Suprapubic skin (tissue), 3 donors: ENCODE data around the gene SPTBN5.

Source experiments
- POLR2A ChIP-seq, 2 donors: fragments of 450-650 bp; IDR thresholded peaks; one replicate each; pipeline ENCODE4 v1.6.1; 2017; ENCODE audit warnings: antibody characterized with exemption in 2 of 2, mild to moderate bottlenecking in 2 of 2, moderate library complexity in 2 of 2
- TF ChIP-seq, protein P1 (sequence below), 2 donors: fragments of 200-600 bp in 1 of 2; fragments of 450-650 bp in 1 of 2; sonication (generic) in 1 of 2; IDR thresholded peaks; one replicate each; pipeline ENCODE4 v1.5.1; 2016 to 2019; ENCODE audit warnings: antibody characterized with exemption in 2 of 2, mild to moderate bottlenecking in 1 of 2, moderate library complexity in 1 of 2

GRCh38 chr15:41817327-41817726, 76.5 kb downstream of the SPTBN5 start:
- TF ChIP-seq, protein P1, sequence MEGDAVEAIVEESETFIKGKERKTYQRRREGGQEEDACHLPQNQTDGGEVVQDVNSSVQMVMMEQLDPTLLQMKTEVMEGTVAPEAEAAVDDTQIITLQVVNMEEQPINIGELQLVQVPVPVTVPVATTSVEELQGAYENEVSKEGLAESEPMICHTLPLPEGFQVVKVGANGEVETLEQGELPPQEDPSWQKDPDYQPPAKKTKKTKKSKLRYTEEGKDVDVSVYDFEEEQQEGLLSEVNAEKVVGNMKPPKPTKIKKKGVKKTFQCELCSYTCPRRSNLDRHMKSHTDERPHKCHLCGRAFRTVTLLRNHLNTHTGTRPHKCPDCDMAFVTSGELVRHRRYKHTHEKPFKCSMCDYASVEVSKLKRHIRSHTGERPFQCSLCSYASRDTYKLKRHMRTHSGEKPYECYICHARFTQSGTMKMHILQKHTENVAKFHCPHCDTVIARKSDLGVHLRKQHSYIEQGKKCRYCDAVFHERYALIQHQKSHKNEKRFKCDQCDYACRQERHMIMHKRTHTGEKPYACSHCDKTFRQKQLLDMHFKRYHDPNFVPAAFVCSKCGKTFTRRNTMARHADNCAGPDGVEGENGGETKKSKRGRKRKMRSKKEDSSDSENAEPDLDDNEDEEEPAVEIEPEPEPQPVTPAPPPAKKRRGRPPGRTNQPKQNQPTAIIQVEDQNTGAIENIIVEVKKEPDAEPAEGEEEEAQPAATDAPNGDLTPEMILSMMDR (IDR thresholded peaks at IDR 0.05), result no peak
- no peak for TF ChIP-seq POLR2A (IDR thresholded peaks at IDR 0.05)
